ENCODE measurements around the gene ZNF414.
A peak's percentile ranks its signal among the peaks of the same experiment; 100 is the strongest.
"Not testable (repeated sequence)": the region's sequence is repeated elsewhere in the genome, so short reads cannot be mapped to it uniquely, and the experiment has no call there.

The ZNF414 gene

DNA sequence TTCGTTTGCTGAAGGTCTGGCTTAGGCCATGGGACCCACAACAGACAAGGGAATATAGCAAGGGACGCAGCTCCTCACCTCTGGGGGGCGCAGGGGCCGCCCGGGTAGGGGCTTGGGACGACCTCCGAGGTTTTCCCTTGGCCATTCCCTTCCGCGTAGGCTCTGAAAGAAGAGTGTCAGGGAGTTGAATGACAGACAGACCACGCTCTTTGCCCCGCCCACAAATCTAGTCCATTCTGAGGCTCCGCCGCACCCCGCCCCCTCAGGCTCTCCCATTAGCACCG, 11.4 kb upstream of the ZNF414 start:
- POLR2A ChIA-PET (ENCODE audit: low non-redundant PET) = interaction anchor here (0.6 to 1.7 kb wide), 2 partner anchors 8 to 11 kb away, joined by 3 to 4 read pairs; partner anchors contain the start of gene ZNF414
- peak overlapping the region; percentile 86 for H3K27ac ChIP-seq
- DNase-seq (ENCODE audit: low spot score) = no peak
- CTCF ChIA-PET = interaction anchor here (0.6 kb wide), 1 partner anchor 107 kb away, joined by 4 read pairs; no protein-coding TSS in a partner anchor
- TF ChIP-seq, protein P1, sequence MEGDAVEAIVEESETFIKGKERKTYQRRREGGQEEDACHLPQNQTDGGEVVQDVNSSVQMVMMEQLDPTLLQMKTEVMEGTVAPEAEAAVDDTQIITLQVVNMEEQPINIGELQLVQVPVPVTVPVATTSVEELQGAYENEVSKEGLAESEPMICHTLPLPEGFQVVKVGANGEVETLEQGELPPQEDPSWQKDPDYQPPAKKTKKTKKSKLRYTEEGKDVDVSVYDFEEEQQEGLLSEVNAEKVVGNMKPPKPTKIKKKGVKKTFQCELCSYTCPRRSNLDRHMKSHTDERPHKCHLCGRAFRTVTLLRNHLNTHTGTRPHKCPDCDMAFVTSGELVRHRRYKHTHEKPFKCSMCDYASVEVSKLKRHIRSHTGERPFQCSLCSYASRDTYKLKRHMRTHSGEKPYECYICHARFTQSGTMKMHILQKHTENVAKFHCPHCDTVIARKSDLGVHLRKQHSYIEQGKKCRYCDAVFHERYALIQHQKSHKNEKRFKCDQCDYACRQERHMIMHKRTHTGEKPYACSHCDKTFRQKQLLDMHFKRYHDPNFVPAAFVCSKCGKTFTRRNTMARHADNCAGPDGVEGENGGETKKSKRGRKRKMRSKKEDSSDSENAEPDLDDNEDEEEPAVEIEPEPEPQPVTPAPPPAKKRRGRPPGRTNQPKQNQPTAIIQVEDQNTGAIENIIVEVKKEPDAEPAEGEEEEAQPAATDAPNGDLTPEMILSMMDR (conservative IDR thresholded peaks at IDR 0.05; ENCODE audit: low read depth) = no peak

DNA sequence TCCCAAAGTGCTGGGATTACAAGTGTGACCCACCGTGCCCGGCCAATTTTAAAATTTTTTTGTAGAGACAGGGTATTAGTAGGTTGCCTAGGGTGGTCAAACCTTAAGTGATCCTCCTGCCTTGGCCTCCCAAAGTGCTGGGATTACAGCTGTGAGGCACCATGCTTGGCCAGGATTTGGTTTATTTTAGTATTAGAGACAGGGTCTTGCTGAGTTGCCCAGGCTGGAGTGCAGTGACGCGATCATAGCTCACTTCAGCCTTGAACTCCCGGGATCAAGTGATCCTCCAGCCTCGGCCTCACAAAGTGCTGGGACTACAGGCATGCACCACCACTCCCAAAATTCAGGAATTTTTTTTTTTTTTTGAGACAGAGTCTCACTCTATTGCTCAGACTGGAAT, 5.4 kb upstream of the ZNF414 start:
- no peak for DNase-seq (ENCODE audit: low spot score)
- no peak overlapping the region for H3K27ac ChIP-seq
- POLR2A ChIA-PET (ENCODE audit: low non-redundant PET) = no interaction called here
- CTCF ChIA-PET = no interaction called here
- TF ChIP-seq, protein P1 (conservative IDR thresholded peaks at IDR 0.05; ENCODE audit: low read depth) = no peak

DNA sequence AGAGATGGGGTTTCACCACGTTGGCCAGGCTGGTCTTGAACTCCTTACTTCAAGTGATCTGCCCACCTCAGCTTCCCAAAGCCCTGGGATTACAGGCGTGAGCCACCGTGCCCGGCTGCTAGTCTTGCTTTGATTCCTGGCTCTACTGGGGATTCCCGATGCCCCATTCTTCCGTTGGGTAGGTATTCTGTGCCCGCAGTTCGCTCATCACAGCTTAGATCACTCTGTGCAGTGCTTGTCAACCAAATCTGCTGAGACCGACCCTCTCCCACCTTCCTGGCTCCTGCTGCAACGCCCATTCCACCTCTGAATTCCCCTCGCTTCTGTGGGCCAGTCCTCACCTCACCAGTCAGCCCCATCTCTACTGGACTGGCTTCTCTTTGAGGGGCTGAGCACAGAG, 4.6 kb upstream of the ZNF414 start:
- DNase-seq (ENCODE audit: low spot score) = no peak
- H3K27ac ChIP-seq = no peak overlapping the region
- CTCF ChIA-PET = no interaction called here
- POLR2A ChIA-PET (ENCODE audit: low non-redundant PET) = no interaction called here
- TF ChIP-seq, protein P1 (conservative IDR thresholded peaks at IDR 0.05; ENCODE audit: low read depth) = no peak

DNA sequence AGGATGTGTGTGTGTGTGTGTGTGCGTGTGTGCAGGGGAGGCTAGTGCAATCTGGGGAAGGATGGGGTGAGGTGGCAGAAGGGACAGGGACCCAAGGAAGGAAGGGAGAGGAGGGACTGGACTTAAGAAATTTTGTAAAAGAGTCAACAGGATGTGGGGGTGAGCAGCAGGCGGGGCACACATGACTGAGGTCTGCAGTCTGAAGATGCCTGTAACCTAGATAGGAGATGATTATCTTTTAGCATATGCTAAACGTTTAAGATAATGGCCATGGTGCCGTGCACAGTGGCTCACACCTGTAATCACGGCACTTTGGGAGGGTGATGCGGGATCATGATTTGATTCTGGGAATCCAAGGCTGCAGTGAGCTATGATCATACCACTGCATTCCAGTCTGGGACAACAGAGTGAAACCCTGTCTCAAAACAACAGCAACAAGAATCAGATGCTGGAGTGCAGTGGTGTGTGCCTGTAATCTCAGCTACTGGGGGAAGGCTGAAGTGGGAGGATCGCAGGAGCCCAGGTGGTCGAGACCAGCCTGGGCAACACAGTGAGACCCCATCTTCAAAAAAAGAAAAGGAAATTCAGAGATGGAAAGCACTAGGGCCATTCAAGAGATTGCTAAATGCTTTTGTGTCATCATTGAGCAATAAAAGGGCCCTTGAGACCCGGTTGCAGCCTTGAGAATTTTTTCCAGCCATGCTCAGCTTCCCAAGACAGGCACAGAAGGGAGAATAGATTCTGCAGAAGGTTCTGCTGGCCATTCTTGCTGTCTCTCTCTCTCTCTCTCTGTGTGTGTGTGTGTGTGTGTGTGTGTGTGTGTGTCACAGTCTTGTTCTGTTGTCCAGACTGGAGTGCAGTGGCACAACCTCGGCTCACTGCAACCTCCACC, 3.8 kb upstream of the ZNF414 start:
- ChIA-PET CTCF (no interaction called here), POLR2A (ENCODE audit: low non-redundant PET) (no interaction called here)
- DNase-seq (ENCODE audit: low spot score) = no peak
- TF ChIP-seq, protein P1 (conservative IDR thresholded peaks at IDR 0.05; ENCODE audit: low read depth) = no peak
- H3K27ac ChIP-seq = peak overlapping the region; percentile 9; the same call in 1 of the 2 replicates

DNA sequence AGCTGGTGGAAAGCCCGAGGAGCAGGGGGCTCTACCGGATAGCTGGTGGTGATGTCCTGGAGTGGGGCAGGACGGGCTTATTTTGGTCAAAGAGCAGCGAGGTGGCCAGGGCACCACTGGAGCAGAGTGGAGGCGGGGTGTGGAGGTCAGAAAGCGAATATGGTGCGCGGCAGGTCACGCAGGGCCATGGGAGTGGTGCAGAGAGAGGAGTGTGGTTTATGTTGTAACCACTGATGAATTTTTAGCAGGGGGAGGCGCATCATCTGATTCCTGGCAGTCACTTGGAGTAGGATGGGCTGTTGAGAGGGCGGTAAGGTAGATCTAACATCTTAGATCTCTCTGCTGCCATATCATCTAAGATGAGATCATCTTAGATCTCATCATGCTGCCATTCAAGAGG, 1.4 kb upstream of the ZNF414 start:
- CTCF ChIA-PET = no interaction called here
- no peak overlapping the region for H3K27ac ChIP-seq
- POLR2A ChIA-PET (ENCODE audit: low non-redundant PET) = no interaction called here
- TF ChIP-seq, protein P1 (conservative IDR thresholded peaks at IDR 0.05; ENCODE audit: low read depth) = no peak
- DNase-seq (ENCODE audit: low spot score) = no peak

DNA sequence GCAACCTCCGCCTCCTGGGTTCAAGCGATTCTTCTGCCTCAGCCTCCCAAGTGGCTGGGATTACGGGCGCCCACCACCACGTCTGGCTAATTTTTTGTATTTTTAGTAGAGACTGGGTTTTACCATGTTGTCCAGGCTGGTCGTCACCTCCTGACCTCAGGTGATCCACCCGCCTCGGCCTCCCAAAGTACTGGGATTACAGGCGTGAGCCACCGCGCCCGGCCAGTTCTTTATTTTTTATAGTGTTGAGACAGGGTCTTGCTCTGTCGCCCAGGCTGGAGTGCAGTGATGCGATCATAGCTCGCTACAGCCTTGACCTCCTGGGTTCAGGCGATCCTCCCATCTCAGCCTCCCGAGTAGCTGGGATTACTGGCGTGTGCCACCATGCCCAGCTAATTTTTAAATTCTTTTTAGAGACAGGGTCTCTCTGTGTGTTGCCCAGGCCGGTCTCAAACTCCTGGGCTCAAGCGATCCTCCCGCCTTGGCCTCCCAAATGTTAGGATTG, 590 bp upstream of the ZNF414 start:
- CTCF ChIA-PET = not testable (repeated sequence)
- POLR2A ChIA-PET (ENCODE audit: low non-redundant PET) = interaction anchor here (1.1 to 1.6 kb wide), 2 partner anchors 11 to 124 kb away, joined by 4 to 5 read pairs; partner anchors contain the start of gene RAB11B

More for the DNA sequence above, 590 bp upstream of the ZNF414 start:
- not testable (repeated sequence) for DNase-seq (ENCODE audit: low spot score)
- H3K27ac ChIP-seq = peak overlapping the region; percentile 97

Measured in RWPE1 (cell line).